ENCODE results near the gene MPP2. TPM values are rescaled to one million over a fixed set of nuclear protein-coding genes. Genes with fewer than 3 reads are reported as not detected.

Gene MPP2
- total and polyA plus RNA-seq, 2 donors from 2014 or later = 1.2 to 2.7 TPM

DNA sequence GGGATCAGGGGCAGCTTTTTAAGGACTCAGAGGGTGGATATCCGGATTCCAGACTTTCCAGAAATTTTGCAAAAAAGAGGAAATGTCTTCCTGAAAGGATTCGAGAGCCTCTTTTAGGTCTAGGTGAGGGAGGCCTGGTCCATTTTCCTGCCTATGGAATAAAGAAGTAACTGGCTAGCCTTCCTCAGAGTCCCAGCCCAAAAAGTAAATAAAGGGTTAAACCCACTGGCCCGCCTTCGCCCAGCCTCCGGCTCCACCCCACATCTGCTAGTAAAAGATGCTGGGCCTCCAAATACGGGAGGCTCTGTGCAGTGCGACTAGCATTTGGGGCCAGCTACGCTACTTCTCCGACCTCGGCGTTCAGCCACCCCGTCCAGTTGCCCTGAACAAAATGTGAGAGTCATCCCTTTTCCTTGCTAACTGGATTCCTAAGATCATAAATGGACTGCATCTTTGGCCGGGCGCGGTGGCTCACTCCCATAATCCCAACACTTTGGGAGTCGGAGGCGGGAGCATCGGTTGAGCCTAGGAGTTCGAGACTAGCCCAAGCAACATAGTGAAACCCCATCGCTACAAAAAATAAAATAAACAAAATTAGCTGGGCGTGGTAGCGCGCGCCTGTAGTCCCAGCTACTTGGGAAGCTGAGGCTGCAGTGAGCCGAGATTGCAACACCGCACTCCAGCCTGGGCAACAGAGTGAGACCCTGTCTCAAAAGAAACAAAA is 824 bp upstream of the MPP2 start:
- no peaks in the 10 kb centered on the region for H3K36me3 ChIP-seq (ENCODE audit: control insufficient read depth in 2 of 3, insufficient read depth in 3 of 3, low read length in 3 of 3)
- no peak overlapping the region for H3K27ac ChIP-seq (ENCODE audit: low read depth in 2 of 2, low read length in 2 of 2)
- H3K27me3 ChIP-seq (ENCODE audit: control insufficient read depth, insufficient read depth, low read length) = no peaks in the 10 kb centered on the region
- no peak for TF ChIP-seq CTCF (IDR thresholded peaks at IDR 0.05; ENCODE audit: borderline replicate concordance, extremely low read depth, insufficient read depth)
- FAIRE-seq (no peak), DNase-seq (peak; percentile 74 to 87 (median 86))
- H3K4me3 ChIP-seq (ENCODE audit: low read length in 3 of 3) = peak overlapping the region; percentile 30 to 73 (median 69)
- intact Hi-C loops (cut with DNase I) = no loop called here
- H3K4me1 ChIP-seq (ENCODE audit: control insufficient read depth in 2 of 3, insufficient read depth in 2 of 3, low read depth in 1 of 3, low read length in 3 of 3) = peaks cover 0 to 14% (median 0%) of the 10 kb centered on the region in 3 donors
- H3K9me3 ChIP-seq (ENCODE audit: control insufficient read depth in 2 of 3, insufficient read depth in 1 of 3, low read length in 3 of 3) = peaks cover 0 to 3% (median 0%) of the 10 kb centered on the region in 3 donors
- peak overlapping the region in 2 of 3 donors; percentile 0 to 71 for H3K9ac ChIP-seq (ENCODE audit: low read length in 3 of 3)

- Histone ChIP-seq H3K9ac (ENCODE audit: low read length in 3 of 3) (peak overlapping the region in 2 of 3 donors; percentile 48 to 71), H3K9me3 (ENCODE audit: control insufficient read depth in 2 of 3, insufficient read depth in 1 of 3, low read length in 3 of 3) (no peaks in the 10 kb centered on the region), H3K4me3 (ENCODE audit: low read length in 3 of 3) (peak overlapping the region in 2 of 3 donors; percentile 69 to 73), H3K36me3 (ENCODE audit: control insufficient read depth in 2 of 3, insufficient read depth in 3 of 3, low read length in 3 of 3) (no peaks in the 10 kb centered on the region), H3K27ac (ENCODE audit: low read depth in 2 of 2, low read length in 2 of 2) (no peak overlapping the region), H3K4me1 (ENCODE audit: control insufficient read depth in 2 of 3, insufficient read depth in 2 of 3, low read depth in 1 of 3, low read length in 3 of 3) (peaks cover 0 to 14% (median 0%) of the 10 kb centered on the region in 3 donors), H3K27me3 (ENCODE audit: control insufficient read depth, insufficient read depth, low read length) (no peaks in the 10 kb centered on the region)
- TF ChIP-seq CTCF (IDR thresholded peaks at IDR 0.05; ENCODE audit: borderline replicate concordance, extremely low read depth, insufficient read depth) = no peak
- intact Hi-C loops (cut with DNase I) = no loop called here
- FAIRE-seq (no peak), DNase-seq (peak in 3 of 5 donors; percentile 27 to 74 (median 71))
Measured at GRCh38 chr17:43906951-43907424, 348 bp downstream of the MPP2 start.

DNA sequence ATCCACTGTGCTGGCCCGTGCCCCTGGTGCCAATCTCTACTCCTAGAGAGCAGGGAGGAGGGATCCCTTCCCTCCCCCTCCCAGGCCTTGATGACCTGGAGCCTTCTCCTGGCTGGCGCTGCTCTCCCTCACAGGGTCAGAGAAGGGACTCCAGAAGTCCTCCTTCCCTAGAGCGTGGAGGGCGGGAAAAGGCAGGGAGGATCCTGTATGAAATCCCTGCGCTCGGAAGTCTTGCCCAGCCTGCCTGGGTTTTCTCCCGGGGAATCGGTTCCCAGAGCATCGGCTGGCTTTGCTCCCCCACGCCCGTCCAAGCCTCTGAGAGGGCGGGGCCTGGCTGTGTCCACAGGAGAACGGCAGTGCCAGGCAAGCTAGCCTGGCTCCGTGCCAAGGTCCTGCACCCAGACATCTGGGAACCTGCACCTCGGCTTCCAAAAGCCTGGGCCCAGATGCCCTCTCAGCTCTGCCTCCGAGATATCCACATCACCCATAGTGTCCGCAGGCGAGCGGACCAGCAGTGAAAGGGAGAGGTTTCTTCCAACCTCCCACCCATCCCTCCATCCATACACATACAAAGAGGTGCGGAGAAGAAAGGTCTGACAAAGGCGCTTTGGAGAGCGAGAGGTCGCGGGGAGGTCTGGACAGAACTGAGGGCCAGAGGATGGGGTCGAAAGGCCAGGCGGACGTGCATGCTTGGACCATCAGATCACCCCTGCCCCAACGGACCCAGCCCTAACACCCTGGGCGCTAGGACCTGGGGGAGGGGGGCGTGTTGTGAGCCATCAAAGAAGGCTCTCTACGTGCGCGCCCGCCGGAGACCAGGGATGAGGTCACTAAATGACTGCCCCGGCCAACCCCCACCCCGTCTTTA is 1.1 kb downstream of the MPP2 start:
- intact Hi-C loops (cut with DNase I) = no loop called here
- H3K27me3 ChIP-seq (ENCODE audit: control insufficient read depth, insufficient read depth, low read length) = no peaks in the 10 kb centered on the region
- no peak for TF ChIP-seq CTCF (IDR thresholded peaks at IDR 0.05; ENCODE audit: borderline replicate concordance, extremely low read depth, insufficient read depth)
- no peaks in the 10 kb centered on the region for H3K9me3 ChIP-seq (ENCODE audit: control insufficient read depth in 2 of 3, insufficient read depth in 1 of 3, low read length in 3 of 3)
- H3K27ac ChIP-seq (ENCODE audit: low read depth in 2 of 2, low read length in 2 of 2) = no peak overlapping the region
- H3K36me3 ChIP-seq (ENCODE audit: control insufficient read depth in 2 of 3, insufficient read depth in 3 of 3, low read length in 3 of 3) = no peaks in the 10 kb centered on the region
- no peak overlapping the region for H3K9ac ChIP-seq (ENCODE audit: low read length in 3 of 3)
- H3K4me3 ChIP-seq (ENCODE audit: low read length in 3 of 3) = peak overlapping the region; percentile 40 to 69 (median 58)
- FAIRE-seq (no peak), DNase-seq (peak; percentile 84 to 92 (median 86))
- peaks cover 0 to 14% (median 0%) of the 10 kb centered on the region in 3 donors for H3K4me1 ChIP-seq (ENCODE audit: control insufficient read depth in 2 of 3, insufficient read depth in 2 of 3, low read depth in 1 of 3, low read length in 3 of 3)
